ENCODE data around the gene GSAP.

- TF ChIP-seq EP300 (IDR thresholded peaks at IDR 0.05) = no peak
- no peak for TF ChIP-seq CTCF (IDR thresholded peaks at IDR 0.05)
These were observed 3.0 kb downstream of the GSAP start for GRCh38 chr7:77413128-77413527.

Data from esophagus muscularis mucosa (tissue), 3 donors.